Dermis blood vessel endothelial cell (primary cell): ENCODE results near the gene ATAD1. TPM values are rescaled to one million over a fixed set of nuclear protein-coding genes. Genes with fewer than 3 reads are reported as not detected.
"Not testable (repeated sequence)": the region's sequence is repeated elsewhere in the genome, so short reads cannot be mapped to it uniquely, and the experiment has no call there.

Experiments
- DNase-seq: peaks from one replicate; pipeline ENCODE4 v3.0.0; 2010
- total RNA-seq: library from RNA; depleted of rRNA; stranded (reverse); fragments of >200 nt; gene quantifications from 2 replicates; pipeline ENCODE4 v1.2.3, GENCODE V29; 2014

ATAD1 gene, protein sequence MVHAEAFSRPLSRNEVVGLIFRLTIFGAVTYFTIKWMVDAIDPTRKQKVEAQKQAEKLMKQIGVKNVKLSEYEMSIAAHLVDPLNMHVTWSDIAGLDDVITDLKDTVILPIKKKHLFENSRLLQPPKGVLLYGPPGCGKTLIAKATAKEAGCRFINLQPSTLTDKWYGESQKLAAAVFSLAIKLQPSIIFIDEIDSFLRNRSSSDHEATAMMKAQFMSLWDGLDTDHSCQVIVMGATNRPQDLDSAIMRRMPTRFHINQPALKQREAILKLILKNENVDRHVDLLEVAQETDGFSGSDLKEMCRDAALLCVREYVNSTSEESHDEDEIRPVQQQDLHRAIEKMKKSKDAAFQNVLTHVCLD
- total RNA-seq: 34.9 and 38.3 TPM in 2 replicates

DNA sequence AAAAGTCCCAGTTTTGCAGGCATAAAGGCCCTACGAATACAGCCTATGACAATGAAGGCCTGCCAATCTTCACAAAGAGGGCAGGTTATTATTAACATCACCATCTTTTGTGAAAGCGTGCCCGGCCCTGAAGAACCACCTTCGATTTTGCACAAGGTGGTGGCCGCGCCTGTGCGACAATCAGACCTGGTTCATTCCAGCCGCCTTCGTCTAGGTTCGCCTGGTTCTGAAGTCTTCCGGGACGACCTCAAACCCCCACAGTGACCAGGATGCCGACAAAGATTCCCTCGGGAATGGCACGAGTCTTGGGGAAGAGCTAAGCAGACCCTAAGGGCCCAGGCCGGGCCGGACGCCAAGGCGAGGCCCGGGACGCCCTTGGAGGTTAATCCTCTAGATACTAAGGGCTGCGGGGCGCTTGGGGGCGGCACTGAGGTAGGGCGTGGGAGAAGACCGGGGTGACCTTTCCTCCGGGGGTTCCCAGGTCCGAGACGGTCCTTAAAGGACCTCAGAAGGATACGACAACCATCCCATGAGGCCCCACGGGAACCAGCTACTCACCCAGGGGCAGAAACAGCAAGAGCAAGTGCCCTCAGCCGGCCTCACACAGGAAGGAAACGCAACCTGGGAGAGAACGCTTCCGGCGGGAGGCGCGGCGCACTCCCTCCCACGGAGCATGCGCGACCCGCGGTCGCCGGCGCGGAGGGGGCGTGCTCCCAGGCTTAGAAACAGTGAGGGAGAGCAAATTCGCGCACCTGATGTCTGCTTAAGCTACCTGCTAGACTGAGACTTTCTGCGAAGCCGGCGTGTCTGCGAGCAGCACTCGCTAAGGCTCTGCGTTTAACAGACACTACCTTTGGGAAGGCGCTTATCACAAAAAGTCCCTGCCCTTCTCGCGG lies at the start of gene ATAD1:
ATAD1 (minus strand) TSS at position 618 of the 896 bp plus-strand sequence. CDS start 3,627 bp downstream, outside the sequence.
- DNase-seq: peak; percentile 80

DNA sequence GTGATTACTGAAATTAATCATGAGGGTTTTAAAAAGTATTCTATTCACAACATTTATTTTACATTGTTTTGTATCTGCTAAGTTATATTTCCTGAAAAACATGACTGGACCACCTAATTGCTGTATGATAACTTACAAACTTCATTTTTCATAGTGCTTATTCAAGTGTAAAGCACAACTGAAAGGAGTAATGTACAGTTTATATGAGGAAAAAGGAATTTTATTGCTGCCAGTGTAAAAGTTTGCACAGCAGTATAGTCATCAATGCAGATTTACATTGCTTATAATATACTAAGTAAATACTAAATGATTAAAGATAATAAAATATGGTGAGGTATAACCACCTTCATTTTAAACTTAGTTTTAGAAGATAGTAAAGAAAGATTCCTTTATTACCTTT lies 49.4 kb upstream of the ATAD1 start:
- DNase-seq: no peak

DNA sequence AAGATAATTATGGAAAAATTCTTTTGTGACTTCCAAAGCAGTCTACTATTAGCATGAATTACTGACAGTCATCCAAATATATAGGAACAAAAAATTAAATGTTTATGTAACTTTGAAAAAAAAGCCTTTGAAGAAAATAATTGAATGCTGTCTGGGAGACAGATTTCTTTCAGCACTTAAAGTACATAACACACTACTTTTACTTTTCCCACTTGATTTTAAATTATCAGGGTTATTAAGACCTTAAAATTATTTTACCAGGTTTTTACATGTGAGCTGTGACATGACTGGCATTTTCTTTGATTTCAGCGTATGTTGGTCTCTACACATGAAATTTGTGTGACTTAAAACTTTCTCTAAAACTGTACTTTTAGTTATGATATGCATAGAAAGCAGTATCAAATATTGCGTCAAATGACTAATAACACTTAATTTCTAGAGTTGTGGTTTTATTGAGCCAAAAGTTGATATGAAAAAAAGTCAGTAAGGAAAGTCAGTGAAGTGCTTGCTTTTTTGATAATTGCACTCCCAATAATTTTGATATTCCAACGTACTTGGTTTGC lies 48.5 kb upstream of the ATAD1 start:
- DNase-seq: no peak

DNA sequence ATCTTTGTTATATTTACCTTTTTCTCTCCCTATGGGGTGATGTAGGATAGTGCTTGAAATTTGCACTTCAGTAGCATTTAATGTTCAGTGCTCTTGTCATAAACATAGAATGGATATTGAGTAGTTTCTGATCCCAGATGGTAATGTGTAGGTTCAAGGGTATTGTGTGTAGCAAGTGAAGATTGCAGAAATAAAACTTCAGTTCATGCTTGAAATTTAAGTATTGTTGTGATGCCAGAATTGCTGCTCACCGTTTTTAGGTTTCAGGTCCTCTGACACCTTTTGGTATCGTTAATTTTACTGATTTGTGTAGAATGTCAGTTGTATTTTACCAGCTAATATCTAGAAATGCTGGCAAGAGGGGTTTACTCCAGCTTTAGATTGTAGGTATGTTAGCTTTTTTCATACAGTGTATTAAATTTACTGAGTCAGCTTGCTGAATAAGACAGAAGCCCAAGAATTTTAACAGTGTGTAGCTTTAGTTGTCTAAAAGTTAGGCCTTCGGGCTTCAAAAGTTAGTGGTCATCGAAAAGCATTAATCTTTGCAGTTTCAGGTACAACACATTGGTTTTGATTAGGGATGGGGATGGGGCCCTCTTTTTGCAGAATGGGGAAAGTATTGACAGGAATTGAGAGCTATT lies 47.3 kb upstream of the ATAD1 start:
- DNase-seq: no peak

DNA sequence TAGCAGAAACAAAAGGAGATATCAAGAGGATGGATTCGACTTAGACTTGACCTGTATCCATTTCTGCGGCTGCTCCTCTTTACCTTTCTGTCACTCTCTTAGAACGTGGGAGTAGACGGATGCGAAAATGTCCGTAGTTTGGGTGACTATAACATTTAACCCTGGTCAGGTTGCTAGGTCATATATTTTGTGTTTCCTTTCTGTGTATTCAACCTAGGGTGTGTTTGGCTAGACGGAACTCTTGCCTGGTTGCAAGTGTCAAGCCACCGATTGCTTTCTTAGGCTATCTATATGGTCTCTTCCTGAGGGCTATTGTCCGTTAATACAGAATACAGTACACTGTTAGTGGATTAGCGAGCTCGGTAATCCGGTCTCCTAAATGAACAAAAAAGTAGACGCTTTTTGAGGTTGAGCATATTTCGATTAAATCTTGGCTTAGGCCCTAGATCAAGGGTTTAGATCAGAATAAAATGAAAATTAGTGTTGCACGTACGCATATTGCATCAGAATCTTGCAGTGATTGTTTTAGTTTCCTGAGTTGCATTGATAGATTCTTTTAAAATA lies 46.6 kb upstream of the ATAD1 start:
- peak; percentile 35 for DNase-seq

DNA sequence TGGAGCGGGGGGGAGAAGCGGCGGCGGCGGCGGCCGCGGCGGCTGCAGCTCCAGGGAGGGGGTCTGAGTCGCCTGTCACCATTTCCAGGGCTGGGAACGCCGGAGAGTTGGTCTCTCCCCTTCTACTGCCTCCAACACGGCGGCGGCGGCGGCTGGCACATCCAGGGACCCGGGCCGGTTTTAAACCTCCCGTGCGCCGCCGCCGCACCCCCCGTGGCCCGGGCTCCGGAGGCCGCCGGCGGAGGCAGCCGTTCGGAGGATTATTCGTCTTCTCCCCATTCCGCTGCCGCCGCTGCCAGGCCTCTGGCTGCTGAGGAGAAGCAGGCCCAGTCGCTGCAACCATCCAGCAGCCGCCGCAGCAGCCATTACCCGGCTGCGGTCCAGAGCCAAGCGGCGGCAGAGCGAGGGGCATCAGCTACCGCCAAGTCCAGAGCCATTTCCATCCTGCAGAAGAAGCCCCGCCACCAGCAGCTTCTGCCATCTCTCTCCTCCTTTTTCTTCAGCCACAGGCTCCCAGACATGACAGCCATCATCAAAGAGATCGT lies 46.0 kb upstream of the ATAD1 start:
- peak; percentile 59 for DNase-seq

DNA sequence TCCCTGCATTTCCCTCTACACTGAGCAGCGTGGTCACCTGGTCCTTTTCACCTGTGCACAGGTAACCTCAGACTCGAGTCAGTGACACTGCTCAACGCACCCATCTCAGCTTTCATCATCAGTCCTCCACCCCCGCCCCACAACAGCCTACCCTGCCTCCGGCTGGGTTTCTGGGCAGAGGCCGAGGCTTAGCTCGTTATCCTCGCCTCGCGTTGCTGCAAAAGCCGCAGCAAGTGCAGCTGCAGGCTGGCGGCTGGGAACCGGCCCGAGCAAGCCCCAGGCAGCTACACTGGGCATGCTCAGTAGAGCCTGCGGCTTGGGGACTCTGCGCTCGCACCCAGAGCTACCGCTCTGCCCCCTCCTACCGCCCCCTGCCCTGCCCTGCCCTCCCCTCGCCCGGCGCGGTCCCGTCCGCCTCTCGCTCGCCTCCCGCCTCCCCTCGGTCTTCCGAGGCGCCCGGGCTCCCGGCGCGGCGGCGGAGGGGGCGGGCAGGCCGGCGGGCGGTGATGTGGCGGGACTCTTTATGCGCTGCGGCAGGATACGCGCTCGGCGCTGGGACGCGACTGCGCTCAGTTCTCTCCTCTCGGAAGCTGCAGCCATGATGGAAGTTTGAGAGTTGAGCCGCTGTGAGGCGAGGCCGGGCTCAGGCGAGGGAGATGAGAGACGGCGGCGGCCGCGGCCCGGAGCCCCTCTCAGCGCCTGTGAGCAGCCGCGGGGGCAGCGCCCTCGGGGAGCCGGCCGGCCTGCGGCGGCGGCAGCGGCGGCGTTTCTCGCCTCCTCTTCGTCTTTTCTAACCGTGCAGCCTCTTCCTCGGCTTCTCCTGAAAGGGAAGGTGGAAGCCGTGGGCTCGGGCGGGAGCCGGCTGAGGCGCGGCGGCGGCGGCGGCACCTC lies 45.3 kb upstream of the ATAD1 start, which contains the start of the genes KLLN and PTEN:
KLLN (minus strand) TSS at position 481 of the 891 bp plus-strand sequence. CDS start 1,046 bp downstream, outside the sequence.
PTEN (plus strand) TSS at position 573 of the 891 bp plus-strand sequence. CDS start 845 bp downstream, outside the sequence.
- DNase-seq: peak; percentile 93

DNA sequence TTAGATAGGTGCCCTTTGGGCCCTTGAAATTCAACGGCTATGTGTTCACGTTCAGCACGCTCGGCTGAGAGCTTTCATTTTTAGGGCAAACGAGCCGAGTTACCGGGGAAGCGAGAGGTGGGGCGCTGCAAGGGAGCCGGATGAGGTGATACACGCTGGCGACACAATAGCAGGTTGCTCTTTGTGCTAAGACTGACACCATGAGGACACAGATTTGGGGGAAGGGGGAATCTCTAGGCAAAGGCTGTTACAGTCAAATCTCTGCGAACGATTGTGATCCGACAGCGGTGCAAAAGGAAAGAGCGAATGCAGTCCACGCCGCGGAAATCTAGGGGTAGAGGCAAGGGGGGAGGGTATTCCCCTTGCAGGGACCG lies 44.6 kb upstream of the ATAD1 start:
- DNase-seq: no peak

DNA sequence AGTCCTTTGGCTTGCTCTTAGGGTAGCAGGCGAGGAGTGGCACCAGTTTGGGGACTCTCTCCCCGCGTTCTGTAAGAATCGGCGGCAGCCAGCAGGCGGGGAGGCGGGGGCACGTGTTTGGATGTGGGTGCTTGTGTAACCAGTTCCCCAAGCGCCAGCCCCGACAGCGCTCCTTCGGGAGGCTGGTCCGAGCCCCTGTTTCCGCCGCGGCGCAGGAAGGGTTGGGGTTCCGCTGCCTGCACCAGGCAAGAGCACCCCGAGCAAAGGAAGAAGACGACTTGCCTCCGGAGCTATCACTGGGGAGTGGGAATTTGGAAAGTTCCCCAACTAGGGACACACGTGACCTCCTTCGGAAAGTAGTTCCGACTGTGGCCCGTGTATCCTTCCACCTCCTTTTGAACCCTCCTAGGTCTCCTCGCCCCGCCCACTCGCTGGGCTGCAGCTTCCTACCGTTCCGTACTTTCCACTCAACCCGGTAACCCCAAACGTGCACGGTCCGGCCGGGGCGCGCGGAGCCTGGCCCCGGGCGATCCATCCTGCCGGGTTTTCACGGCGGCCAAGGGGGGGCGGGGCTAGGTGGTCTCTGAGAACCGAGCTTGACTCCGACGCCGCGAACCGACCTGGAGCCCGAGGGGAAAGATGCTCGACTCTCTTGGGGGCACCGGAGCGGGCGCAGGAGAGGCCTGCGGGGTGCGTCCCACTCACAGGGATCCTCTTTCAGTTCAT lies 44.1 kb upstream of the ATAD1 start:
- DNase-seq: peak; percentile 97

DNA sequence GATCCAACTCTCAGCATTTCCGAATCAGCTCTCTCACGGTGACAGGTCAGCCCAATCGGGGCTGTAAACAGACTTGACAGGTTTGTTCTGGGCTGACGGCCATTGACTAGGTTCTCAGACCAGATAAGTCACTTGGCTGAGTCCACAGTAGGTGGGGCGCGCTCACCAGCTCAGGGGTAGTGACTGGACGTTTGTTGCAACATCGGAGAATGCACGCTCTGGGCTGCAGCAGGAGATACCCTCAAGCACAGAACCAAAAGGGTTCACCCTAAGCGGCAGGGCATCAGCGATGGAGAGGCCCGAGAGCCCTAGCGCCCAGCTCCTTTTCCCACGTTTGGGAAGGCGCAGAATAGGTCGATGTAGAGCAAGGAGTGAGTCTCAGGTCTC lies 43.5 kb upstream of the ATAD1 start:
- peak; percentile 82 for DNase-seq

DNA sequence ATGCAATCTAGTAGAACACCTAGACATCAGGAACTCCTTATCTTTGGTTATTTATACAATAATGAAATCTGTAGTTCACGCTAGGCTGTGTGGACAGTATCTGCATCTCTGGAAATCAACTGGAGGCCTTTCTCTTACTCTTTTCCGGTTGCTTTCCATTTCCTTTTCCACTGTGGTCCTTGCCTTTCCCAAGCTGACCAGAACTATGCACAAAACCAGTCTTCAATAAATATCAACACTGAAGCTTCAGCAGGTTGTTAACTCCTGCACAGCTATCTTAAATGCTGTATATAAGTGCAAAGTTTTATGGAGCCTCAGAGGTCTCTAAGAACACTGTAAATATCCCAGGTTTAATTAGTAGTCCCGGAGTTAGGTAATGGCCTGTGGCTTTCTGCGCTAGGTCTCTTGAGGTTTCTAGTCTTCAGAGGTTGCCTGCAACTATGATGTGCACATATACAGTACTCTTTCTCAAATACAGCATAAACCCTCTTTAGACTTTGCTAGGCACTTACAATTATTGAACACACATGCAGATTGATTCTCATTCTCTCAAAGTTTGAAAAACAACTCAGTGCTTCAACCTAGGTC lies 42.9 kb upstream of the ATAD1 start:
- no peak for DNase-seq

DNA sequence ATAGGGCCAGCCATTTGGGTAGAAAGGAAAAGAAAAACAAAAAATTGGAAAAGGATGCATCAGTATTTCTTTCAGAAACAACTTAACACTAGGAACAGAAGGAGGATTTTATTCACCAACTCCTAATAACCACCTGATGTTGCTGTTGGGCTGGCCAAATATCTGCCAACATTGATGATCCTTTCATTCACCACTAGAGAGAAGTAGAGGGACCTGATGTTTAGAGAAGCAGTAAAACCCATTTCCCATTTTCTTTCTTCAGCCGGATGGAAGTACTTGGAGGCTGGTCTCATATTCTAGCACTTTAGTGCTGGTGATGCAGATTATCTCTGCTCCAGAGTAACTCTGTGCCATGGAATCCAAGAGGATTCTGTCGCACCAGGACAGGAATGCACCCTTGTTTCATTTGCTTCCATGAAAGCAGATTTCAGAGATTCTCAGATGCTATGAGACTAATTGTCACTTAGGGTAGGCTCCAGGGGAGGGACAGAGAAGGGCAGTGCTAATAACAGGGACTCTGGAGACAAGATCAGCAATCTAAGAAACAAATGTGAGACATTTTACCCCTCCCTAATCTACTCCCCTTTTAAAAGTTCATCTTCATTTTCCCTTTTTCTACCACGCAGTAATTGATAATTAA lies 42.2 kb upstream of the ATAD1 start:
- DNase-seq: peak; percentile 79

DNA sequence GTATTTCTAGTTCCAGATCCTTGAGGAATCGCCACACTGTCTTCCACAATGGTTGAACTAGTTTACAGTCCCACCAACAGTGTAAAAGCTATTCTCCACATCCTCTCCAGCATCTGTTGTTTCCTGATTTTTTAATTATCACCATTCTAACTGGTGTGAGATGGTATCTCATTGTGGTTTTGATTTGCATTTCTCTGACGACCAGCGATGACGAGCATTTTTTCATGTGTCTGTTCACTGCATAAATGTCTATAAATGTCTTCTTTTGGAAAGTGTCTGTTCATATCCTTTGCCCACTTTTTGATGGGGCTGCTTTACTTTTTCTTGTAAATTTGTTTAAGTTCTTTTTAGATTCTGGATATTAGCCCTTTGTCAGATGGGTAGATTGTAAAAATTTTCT lies 37.6 kb upstream of the ATAD1 start:
- DNase-seq: not testable (repeated sequence)

DNA sequence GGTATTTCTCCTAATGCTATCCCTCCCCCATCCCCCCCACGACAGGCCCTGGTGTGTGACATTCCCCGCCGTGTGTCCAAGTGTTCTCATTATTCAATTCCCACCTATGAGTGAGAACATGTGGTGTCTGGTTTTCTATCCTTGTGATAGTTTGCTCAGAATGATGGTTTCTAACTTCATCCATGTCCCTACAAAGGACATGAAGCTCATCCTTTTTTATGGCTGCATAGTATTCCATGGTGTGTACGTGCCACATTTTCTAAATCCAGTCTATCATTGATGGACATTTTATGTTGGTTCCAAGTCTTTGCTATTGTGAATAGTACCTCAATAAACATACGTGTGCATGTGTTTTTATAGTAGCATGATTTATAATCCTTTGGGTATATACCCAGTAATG lies 37.2 kb upstream of the ATAD1 start:
- not testable (repeated sequence) for DNase-seq

DNA sequence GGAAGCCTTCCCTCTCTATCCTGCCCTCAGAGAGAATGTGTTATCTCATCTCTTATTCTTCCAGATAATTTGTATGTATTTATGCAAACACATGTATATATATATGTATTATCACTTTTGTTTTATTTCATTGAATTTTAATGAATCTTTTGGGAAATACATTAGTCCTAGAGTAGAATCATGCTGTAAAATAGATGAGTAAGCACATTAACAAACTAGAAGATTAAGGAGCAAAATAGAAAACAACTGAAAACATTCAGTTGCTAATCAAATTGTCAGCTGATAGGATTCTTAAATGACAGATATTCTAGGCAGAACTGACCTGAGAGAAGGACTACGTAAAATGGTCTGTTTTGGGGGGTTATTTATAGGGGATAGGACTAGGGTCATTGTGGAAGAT lies 34.1 kb upstream of the ATAD1 start:
- DNase-seq: no peak

DNA sequence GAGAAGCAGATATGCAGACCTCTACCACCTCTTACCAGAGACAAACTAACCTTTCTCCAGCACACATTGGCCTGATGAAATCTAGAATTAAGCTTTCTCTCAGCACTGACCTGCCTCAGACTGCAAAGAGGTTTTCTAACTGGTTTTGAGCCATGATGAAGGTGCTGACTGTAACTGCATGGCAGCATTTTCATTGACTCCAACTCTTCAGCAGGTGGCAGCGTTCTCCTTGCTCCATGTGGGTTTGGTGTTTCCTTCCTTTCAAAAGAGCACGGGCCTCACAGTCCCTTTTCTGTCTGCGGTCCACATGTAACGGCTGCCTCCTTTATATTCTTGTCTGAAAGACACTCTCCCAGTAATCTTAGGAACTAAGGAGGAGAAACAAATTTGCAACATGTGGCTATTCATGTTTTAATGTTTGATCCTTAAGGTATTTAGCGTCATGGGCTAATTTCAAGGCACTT lies 32.7 kb upstream of the ATAD1 start:
- DNase-seq: peak; percentile 76

DNA sequence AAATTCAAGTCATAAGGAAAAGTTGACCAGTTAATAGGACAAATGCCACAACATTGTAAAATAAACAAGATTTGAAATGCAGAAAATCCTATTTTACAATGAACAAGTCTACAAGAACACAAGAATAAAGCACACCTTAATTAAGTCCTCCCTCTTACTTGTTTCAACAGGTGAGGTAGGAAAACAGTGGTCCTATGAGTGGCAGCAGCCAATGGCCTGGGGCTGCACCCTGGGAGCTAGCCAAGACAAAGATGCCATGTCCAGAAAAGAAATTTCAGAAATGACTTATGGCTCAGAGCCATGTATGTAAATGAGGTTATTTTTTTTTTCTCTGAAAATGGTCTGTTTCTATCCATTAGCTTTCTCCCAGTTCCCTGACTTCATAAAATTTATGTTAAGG lies 31.0 kb upstream of the ATAD1 start:
- no peak for DNase-seq

DNA sequence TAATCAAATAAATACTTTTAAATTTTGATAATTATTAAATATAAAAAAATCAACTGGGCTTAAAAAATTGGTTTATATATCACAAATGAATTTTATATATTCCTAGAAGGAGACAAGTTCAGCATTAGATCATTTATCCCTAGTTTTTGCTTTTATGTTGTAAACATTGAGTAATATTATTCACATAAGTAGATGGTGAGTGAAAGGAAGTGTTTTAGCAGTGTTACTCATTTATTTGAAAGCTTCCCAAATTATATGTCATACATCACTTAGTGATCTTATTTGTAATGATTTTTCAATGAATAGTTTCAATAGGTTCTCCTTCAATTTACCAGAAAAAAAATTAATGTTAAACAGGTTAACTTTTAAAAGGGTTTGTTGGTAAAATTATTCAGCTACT lies 29.5 kb upstream of the ATAD1 start:
- DNase-seq: no peak

DNA sequence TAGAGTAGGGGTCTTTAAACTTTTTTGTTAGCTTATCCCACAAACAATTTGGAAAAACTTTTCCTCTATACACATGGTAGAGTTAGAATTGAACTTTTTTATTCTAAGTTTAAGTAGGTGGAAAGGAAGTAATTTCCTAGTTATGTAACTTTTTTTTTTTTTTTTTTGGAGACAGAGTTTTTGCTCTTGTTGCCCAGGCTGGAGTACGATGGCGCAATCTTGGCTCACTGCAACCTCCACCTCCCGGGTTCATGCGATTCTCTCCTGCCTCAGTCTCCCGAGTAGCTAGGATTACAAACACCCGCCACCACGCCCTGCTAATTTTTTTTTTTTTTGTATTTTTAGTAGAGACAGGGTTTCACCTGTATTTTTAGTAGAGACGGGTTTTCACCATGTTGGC lies 28.7 kb upstream of the ATAD1 start:
- not testable (repeated sequence) for DNase-seq
